Measurements from ENCODE around the gene GRPR.

Gene GRPR

GRCh38 chrX:16186380-16187007, 63.1 kb downstream of the GRPR start:
- no peak for DNase-seq

DNA sequence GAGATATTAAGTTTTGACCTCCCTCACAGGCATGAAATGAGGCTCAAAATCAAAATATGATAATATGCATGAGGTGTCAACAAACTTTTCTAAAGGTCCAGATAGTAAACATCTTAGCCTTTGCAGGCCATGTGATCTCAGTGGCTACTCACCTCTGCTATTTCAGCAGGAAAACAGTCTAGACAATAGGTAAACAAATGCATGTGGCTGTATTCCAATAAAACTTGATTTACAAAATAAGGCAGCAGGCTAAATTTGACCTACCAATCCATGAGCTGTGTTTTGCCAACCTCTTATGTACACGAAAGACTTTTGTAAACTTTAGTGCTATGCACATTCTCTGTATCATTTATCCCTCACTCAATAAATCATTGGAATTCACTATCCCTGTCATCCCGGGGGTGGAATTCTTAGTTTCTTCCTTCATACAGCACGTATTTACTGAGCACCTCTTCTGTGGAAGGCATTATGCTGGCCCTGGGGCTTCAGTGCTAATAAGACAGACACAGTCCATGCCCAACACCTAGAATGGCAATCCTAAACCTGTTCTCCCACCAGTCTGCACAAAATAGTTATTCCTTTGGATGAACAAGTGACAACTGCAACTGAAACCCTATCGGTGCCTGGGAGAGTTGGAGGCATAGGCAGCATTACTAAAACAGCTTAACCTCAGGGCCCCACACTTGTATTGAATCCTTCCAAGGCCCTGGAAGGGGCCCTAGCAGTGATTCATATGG, 63.8 kb downstream of the GRPR start:
- no peak for DNase-seq

DNA sequence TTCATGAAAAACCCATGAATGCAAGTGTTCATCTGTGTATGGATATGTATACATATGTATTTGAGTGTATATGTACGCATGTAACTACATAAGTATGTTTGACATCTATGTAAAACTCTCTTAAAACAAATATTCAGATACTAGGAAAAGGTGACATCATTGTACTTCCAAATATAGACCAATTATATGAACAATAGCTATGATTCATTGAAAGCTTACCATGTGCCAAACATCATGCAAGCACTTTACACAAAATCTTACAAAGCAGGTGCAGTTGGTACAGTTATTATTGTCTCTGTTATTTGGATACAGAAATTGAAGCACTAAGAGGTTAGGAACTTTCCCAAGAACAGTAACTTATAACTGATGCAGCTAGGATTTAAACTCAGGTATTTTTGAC, 65.3 kb downstream of the GRPR start:
- DNase-seq: no peak

DNA sequence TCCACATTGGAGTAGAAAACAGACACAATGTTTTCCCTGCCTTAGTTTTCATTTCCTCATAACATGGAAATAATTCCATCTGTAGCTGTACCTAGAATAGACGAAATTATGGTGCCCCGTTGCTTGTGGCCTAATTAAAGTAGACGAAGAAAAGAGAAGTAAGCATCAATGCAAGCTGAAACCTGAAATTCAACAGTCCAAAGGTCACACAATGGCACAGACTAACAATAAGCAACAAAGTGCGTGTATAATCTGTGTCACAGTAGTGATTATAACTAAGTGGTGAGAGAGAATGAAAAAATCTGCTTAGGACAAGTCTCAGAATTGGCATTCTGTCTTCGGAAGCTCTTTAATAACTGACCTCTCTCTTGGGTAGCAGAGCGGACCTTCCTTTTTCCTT, 68.2 kb downstream of the GRPR start:
- DNase-seq: no peak

- DNase-seq: no peak
Observed at GRCh38 chrX:16196829-16197228, 73.5 kb downstream of the GRPR start.

DNA sequence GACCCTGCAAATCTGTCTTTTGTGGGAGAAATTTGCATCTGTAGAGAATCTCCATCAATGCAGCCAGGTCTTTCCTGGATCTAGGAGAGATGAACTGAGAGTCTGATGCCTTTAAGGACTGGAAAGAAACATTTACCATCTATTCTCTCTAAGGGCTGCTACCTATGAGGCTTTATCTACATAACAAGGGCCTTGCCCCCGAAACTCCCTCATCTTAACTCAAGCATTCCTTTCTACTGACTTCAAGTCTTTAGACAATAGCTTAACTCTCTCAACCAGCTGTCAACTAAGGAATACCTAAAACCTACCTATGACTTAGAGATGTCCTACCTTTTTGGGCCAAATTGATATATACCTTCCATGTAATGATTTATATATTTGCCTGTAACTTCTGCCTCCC, 76.0 kb downstream of the GRPR start:
- DNase-seq: no peak

DNA sequence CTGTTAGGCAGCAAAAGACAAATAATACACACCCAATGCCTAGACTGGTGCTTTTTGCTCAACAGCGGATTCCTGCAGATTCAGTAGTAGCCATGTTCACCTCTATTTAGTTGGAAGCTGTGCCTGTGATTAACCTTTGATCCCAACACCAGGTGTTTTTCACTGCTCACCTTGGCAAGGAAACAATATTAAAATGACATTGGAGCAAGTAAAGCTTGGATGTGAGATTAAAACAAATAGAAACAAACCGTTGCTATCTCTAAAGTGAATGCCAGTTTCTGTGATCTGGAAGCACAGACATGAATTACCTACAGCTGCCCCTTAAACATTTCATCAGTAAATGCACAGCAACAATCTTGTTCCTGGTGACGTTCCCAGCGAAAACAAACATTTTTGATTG, 79.6 kb downstream of the GRPR start:
- no peak for DNase-seq
